Keratinocyte (primary cell): ENCODE data around the gene SMG6. TPM values are rescaled to one million over a fixed set of nuclear protein-coding genes. Genes with fewer than 3 reads are reported as not detected.

Source experiments
- DNase-seq: peaks from one replicate; pipeline ENCODE4 v3.0.0-alpha.2; 2011; ENCODE audit warnings: low read depth, missing footprints, low spot score
- FAIRE-seq: peaks from 2 replicates; lab custom pipeline; 2011; peaks lifted over from hg19 to GRCh38; lab: Jason Lieb, UNC
- H2AFZ ChIP-seq: 2 replicates; pipeline ENCODE4 v1.6.0; 2012; ENCODE audit warnings: low read length, control low read depth, inconsistent platforms; ENCODE audit not compliant: control insufficient read depth
- H3K27ac ChIP-seq: 2 replicates; pipeline ENCODE4 v1.5.1; 2011; ENCODE audit warnings: low read length; ENCODE audit not compliant: control insufficient read depth, insufficient read depth
- H3K27me3 ChIP-seq: 3 replicates; pipeline ENCODE4 v1.6.0; 2011; ENCODE audit warnings: low read length; ENCODE audit not compliant: control insufficient read depth, insufficient read depth; ENCODE audit errors: extremely low read depth
- H3K36me3 ChIP-seq, 2 experiments: 2 replicates in 1 of 2; 3 replicates in 1 of 2; pipeline ENCODE4 v1.5.1; 2011; ENCODE audit warnings: low read length in 2 of 2, mild to moderate bottlenecking in 1 of 2; ENCODE audit not compliant: control insufficient read depth in 2 of 2, insufficient read depth in 2 of 2; ENCODE audit errors: extremely low read depth in 1 of 2
- H3K4me1 ChIP-seq: 3 replicates; pipeline ENCODE4 v1.5.1; 2011; ENCODE audit warnings: low read length; ENCODE audit not compliant: control insufficient read depth, insufficient read depth; ENCODE audit errors: extremely low read depth
- H3K4me2 ChIP-seq: 3 replicates; pipeline ENCODE4 v1.6.0; 2011; ENCODE audit warnings: low read depth, low read length; ENCODE audit not compliant: control insufficient read depth, insufficient read depth; ENCODE audit errors: extremely low read depth
- H3K4me3 ChIP-seq, 3 experiments: fragments of 200-600 bp in 1 of 3; sonication (generic) in 1 of 3; 2 replicates in 2 of 3; 3 replicates in 1 of 3; pipeline ENCODE4 v1.5.1; 2011 to 2016; ENCODE audit warnings: low read length in 3 of 3, mild to moderate bottlenecking in 3 of 3, control low read depth in 2 of 3, inconsistent platforms in 1 of 3, low read depth in 1 of 3, mixed read lengths in 1 of 3, mixed run types in 1 of 3, moderate library complexity in 1 of 3; ENCODE audit not compliant: control insufficient read depth in 2 of 3, insufficient read depth in 2 of 3; ENCODE audit errors: extremely low read depth in 1 of 3
- H3K79me2 ChIP-seq: 2 replicates; pipeline ENCODE4 v1.6.0; 2012; ENCODE audit warnings: low read length; ENCODE audit not compliant: control insufficient read depth, insufficient read depth
- H3K9ac ChIP-seq: 3 replicates; pipeline ENCODE4 v1.6.0; 2011; ENCODE audit warnings: low read length; ENCODE audit not compliant: control insufficient read depth, insufficient read depth; ENCODE audit errors: extremely low read depth
- H3K9me1 ChIP-seq: 3 replicates; pipeline ENCODE4 v1.6.0; 2011; ENCODE audit warnings: low read length; ENCODE audit not compliant: control insufficient read depth, insufficient read depth; ENCODE audit errors: extremely low read depth
- H3K9me3 ChIP-seq: 2 replicates; pipeline ENCODE4 v1.5.1; 2012; ENCODE audit warnings: low read depth, low read length; ENCODE audit not compliant: control insufficient read depth
- H4K20me1 ChIP-seq: 3 replicates; pipeline ENCODE4 v1.6.0; 2011; ENCODE audit warnings: low read length; ENCODE audit not compliant: control insufficient read depth, insufficient read depth; ENCODE audit errors: extremely low read depth
- CTCF ChIP-seq, 3 experiments: IDR thresholded peaks in 1 of 3; conservative IDR thresholded peaks in 1 of 3; optimal IDR thresholded peaks in 1 of 3; 2 replicates in 2 of 3; 3 replicates in 1 of 3; pipeline versions ENCODE3 to v1.5.1; 2011; ENCODE audit warnings: low read length in 3 of 3, mild to moderate bottlenecking in 3 of 3, moderate library complexity in 2 of 3, control low read depth in 1 of 3, inconsistent platforms in 1 of 3; ENCODE audit not compliant: insufficient read depth in 2 of 3; ENCODE audit errors: extremely low read depth in 1 of 3
- EZH2 ChIP-seq: IDR thresholded peaks from one replicate; pipeline ENCODE4 v1.6.1; 2012; ENCODE audit warnings: inconsistent platforms, mild to moderate bottlenecking, low read length, moderate library complexity
- dilution Hi-C: fragments of 300-500 bp; cut with MboI; formaldehyde crosslinking; loops from one replicate; pipeline ENCODE4 v1.7.0; 2020; ENCODE audit warnings: low sequenced_read_pairs; ENCODE audit not compliant: extremely low pct_ligation_motif_present
- polyA plus RNA-seq, 5 experiments: library from polyadenylated mRNA; depleted of rRNA in 3 of 5; stranded (reverse) in 3 of 5; stranded (forward) in 1 of 5; unstranded in 1 of 5; fragments of >200 nt; gene quantifications; 1 replicate in 1 of 5; 2 replicates in 3 of 5; 3 replicates in 1 of 5; pipeline versions ENCODE4 v1.2.1 to v1.2.3, GENCODE V29; 2011 to 2012; ENCODE audit warnings: missing spikeins in 2 of 5, low read depth in 1 of 5, low replicate concordance in 1 of 5

The SMG6 gene
- polyA plus RNA-seq, 1 donor (not counting 4 experiments of a cell fraction or from before 2014, with no cell fraction given) = 3.6 TPM

GRCh38 chr17:2064980-2065785 lies 238.4 kb downstream of the SMG6 start:
- Histone ChIP-seq H2AFZ (no peak overlapping the region), H3K9me1 (no peaks in the 10 kb centered on the region), H3K4me2 (no peak overlapping the region), H3K36me3 (peaks cover 24 to 37% of the 10 kb centered on the region in 2 experiments), H3K79me2 (no peaks in the 10 kb centered on the region), H3K4me3 (no peak overlapping the region), H3K9ac (no peak overlapping the region), H4K20me1 (no peaks in the 10 kb centered on the region), H3K27ac (no peak overlapping the region), H3K4me1 (peaks cover 3% of the 10 kb centered on the region), H3K27me3 (no peaks in the 10 kb centered on the region), H3K9me3 (no peaks in the 10 kb centered on the region)
- dilution Hi-C loops = no loop called here
- peak; percentile 76 for FAIRE-seq
- DNase-seq = no peak
- TF ChIP-seq CTCF (optimal IDR thresholded peaks at IDR 0.05 in 1 of 3, IDR thresholded peaks at IDR 0.05 in 1 of 3, conservative IDR thresholded peaks at IDR 0.05 in 1 of 3; ENCODE audit: extremely low read depth in 1 of 3, insufficient read depth in 2 of 3, low read length in 3 of 3) = peak; percentile 53 to 85 (median 57)
- no peak for TF ChIP-seq EZH2

- no peak overlapping the region for H3K4me3 ChIP-seq
- no peak overlapping the region for H2AFZ ChIP-seq
- no peaks in the 10 kb centered on the region for H3K79me2 ChIP-seq
- dilution Hi-C loops = no loop called here
- peaks cover 24 to 37% of the 10 kb centered on the region in 2 experiments for H3K36me3 ChIP-seq
- H3K27me3 ChIP-seq = no peaks in the 10 kb centered on the region
- DNase-seq = no peak
- no peaks in the 10 kb centered on the region for H4K20me1 ChIP-seq
- H3K27ac ChIP-seq = no peak overlapping the region
- peaks cover 3% of the 10 kb centered on the region for H3K4me1 ChIP-seq
- H3K9me3 ChIP-seq = no peaks in the 10 kb centered on the region
- no peak for TF ChIP-seq CTCF (optimal IDR thresholded peaks at IDR 0.05 in 1 of 3, IDR thresholded peaks at IDR 0.05 in 1 of 3, conservative IDR thresholded peaks at IDR 0.05 in 1 of 3; ENCODE audit: extremely low read depth in 1 of 3, insufficient read depth in 2 of 3, low read length in 3 of 3)
- TF ChIP-seq EZH2 = no peak
- H3K4me2 ChIP-seq = no peak overlapping the region
- H3K9me1 ChIP-seq = no peaks in the 10 kb centered on the region
- H3K9ac ChIP-seq = no peak overlapping the region
- no peak for FAIRE-seq
Measured at GRCh38 chr17:2064520-2064971, 239.0 kb downstream of the SMG6 start.
